HCT116 (cell line): ENCODE results near the gene HDAC1. TPM values are rescaled to one million over a fixed set of nuclear protein-coding genes. Genes with fewer than 3 reads are reported as not detected.

ENCODE experiments used
- ATAC-seq: fragments of 200-7000 bp; cut with Tn5 transposase; 2 replicates; pipeline ENCODE4 v1.9.1; 2020; ENCODE audit warnings: mild to moderate bottlenecking, moderate library complexity
- BruUV-seq: library from RNA; stranded (reverse); fragments of 400-500 nt; replicated peaks from 2 replicates; lab custom pipeline; 2021; lab: Mats Ljungman, UMichigan
- CTCF ChIA-PET: fragments of 300-600 bp; sonication (Branson Sonifier 250); formaldehyde crosslinking; loops from one replicate; lab custom pipeline; 2021; ENCODE audit warnings: antibody characterized with exemption; lab: Charles Lee
- POLR2A ChIA-PET: fragments of 300-600, 350-600 bp; sonication (Branson Sonifier 250); formaldehyde crosslinking; loops from one replicate; lab custom pipeline; 2021; ENCODE audit warnings: antibody characterized with exemption; lab: Charles Lee
- RAD21 ChIA-PET, 2 experiments: fragments of 300-600 bp; sonication (Branson Sonifier 250); formaldehyde crosslinking; loops; one replicate each; lab custom pipeline; 2023; ENCODE audit warnings: low total read pairs in 2 of 2; ENCODE audit not compliant: uncharacterized antibody in 2 of 2, unreplicated experiment in 2 of 2, low non-redundant PET in 1 of 2; lab: Charles Lee
- DNase-seq: peaks from one replicate; pipeline ENCODE4 v3.0.0-alpha.2; 2010; ENCODE audit warnings: low read depth, low spot score
- H2AFZ ChIP-seq: fragments of 200-600 bp; shearing (Covaris generic), sonication (generic); 2 replicates; pipeline ENCODE4 v1.6.1; 2017; ENCODE audit warnings: low read depth, mixed run types, mixed read lengths, antibody characterized with exemption, low read length; ENCODE audit not compliant: poor library complexity, severe bottlenecking
- H3K27ac ChIP-seq: 2 replicates; pipeline ENCODE4 v1.5.1; 2012; ENCODE audit warnings: low read depth, low read length
- H3K27me3 ChIP-seq: fragments of 200-600 bp; sonication (generic); 2 replicates; pipeline ENCODE4 v1.6.1; 2016; ENCODE audit warnings: mixed run types, low read length, mixed read lengths; ENCODE audit not compliant: insufficient read depth
- H3K36me3 ChIP-seq, 2 experiments: fragments of 200-500 bp in 1 of 2; fragments of 200-600 bp in 1 of 2; sonication (Bioruptor generic) in 1 of 2; sonication (generic) in 1 of 2; 2 replicates each; pipeline versions ENCODE4 v1.5.1 to v1.6.1; 2014 to 2016; ENCODE audit warnings: low read length in 2 of 2, inconsistent platforms in 1 of 2, mixed read lengths in 1 of 2, mixed run types in 1 of 2; ENCODE audit not compliant: insufficient read depth in 2 of 2, control insufficient read depth in 1 of 2
- H3K4me1 ChIP-seq, 2 experiments: fragments of 200-600 bp in 1 of 2; sonication (generic) in 1 of 2; 2 replicates each; pipeline versions ENCODE4 v1.5.1 to v1.6.1; 2012 to 2017; ENCODE audit warnings: low read length in 2 of 2, inconsistent platforms in 1 of 2, mild to moderate bottlenecking in 1 of 2, mixed read lengths in 1 of 2, mixed run types in 1 of 2, moderate library complexity in 1 of 2; ENCODE audit not compliant: insufficient read depth in 2 of 2, control insufficient read depth in 1 of 2
- H3K4me2 ChIP-seq: fragments of 200-600 bp; sonication (generic); 2 replicates; pipeline ENCODE4 v1.6.1; 2017; ENCODE audit warnings: mixed run types, low read length, mixed read lengths
- H3K4me3 ChIP-seq, 2 experiments: fragments of 200-600 bp in 1 of 2; sonication (generic) in 1 of 2; replicated peaks in 1 of 2; 2 replicates each; pipeline ENCODE4 v1.5.1; 2011 to 2016; ENCODE audit warnings: low read length in 2 of 2, control low read depth in 1 of 2, low read depth in 1 of 2, mild to moderate bottlenecking in 1 of 2, mixed read lengths in 1 of 2, mixed run types in 1 of 2
- H3K79me2 ChIP-seq: fragments of 200-600 bp; sonication (generic); 2 replicates; pipeline ENCODE4 v1.6.1; 2017; ENCODE audit warnings: mild to moderate bottlenecking, mixed run types, low read length, moderate library complexity, mixed read lengths; ENCODE audit not compliant: insufficient read depth
- H3K9ac ChIP-seq: fragments of 200-600 bp; sonication (generic); 2 replicates; pipeline ENCODE4 v1.6.1; 2016; ENCODE audit warnings: low read length, mixed read lengths
- H3K9me2 ChIP-seq: fragments of 200-600 bp; sonication (generic), shearing (Covaris generic); 2 replicates; pipeline ENCODE4 v1.6.1; 2017; ENCODE audit warnings: mixed run types, mild to moderate bottlenecking, moderate library complexity; ENCODE audit not compliant: insufficient read depth
- H3K9me3 ChIP-seq, 2 experiments: fragments of 200-500 bp in 1 of 2; fragments of 200-600 bp in 1 of 2; sonication (Bioruptor generic) in 1 of 2; sonication (generic) in 1 of 2; 2 replicates each; pipeline ENCODE4 v1.6.1; 2014 to 2017; ENCODE audit warnings: low read length in 2 of 2, mixed read lengths in 2 of 2, inconsistent platforms in 1 of 2, low read depth in 1 of 2, mild to moderate bottlenecking in 1 of 2, mixed run types in 1 of 2, moderate library complexity in 1 of 2; ENCODE audit not compliant: control insufficient read depth in 1 of 2, insufficient read depth in 1 of 2
- H4K20me1 ChIP-seq: fragments of 200-600 bp; sonication (generic), shearing (Covaris generic); 2 replicates; pipeline ENCODE4 v1.6.1; 2017; ENCODE audit warnings: mixed run types, mild to moderate bottlenecking, moderate library complexity; ENCODE audit not compliant: insufficient read depth
- ATF3 ChIP-seq: IDR thresholded peaks from 2 replicates; pipeline ENCODE4 v1.6.1; 2012
- CTCF ChIP-seq, 3 experiments: fragments of 200-600 bp in 1 of 3; sonication (generic) in 1 of 3; IDR thresholded peaks in 2 of 3; conservative IDR thresholded peaks in 1 of 3; 2 replicates each; pipeline ENCODE4 v1.5.1; 2012 to 2017; ENCODE audit warnings: low read depth in 2 of 3, low read length in 2 of 3, antibody characterized with exemption in 1 of 3, borderline replicate concordance in 1 of 3, control low read depth in 1 of 3, mild to moderate bottlenecking in 1 of 3, mixed read lengths in 1 of 3, mixed run types in 1 of 3, moderate library complexity in 1 of 3; ENCODE audit not compliant: insufficient read depth in 1 of 3
- ELF1 ChIP-seq: IDR thresholded peaks from 2 replicates; pipeline ENCODE4 v1.6.1; 2012; ENCODE audit warnings: low read depth, borderline replicate concordance
- EZH2 ChIP-seq: fragments of 200-600 bp; sonication (generic); IDR thresholded peaks from 2 replicates; pipeline ENCODE4 v1.6.1; 2017; ENCODE audit warnings: antibody characterized with exemption, mixed run types
- EZH2phosphoT487 ChIP-seq: fragments of 200-600 bp; IDR thresholded peaks from 2 replicates; pipeline ENCODE4 v1.6.1; 2018; ENCODE audit warnings: antibody characterized with exemption, borderline replicate concordance
- FOSL1 ChIP-seq: IDR thresholded peaks from 2 replicates; pipeline ENCODE4 v1.6.1; 2012; ENCODE audit warnings: low read depth
- SP1 ChIP-seq: IDR thresholded peaks from 2 replicates; pipeline ENCODE4 v1.6.1; 2012; ENCODE audit warnings: low read depth
- SRF ChIP-seq: IDR thresholded peaks from 2 replicates; pipeline ENCODE4 v1.6.1; 2012; ENCODE audit warnings: low read depth
- TCF7L2 ChIP-seq: IDR thresholded peaks from 2 replicates; pipeline ENCODE4 v1.7.0; 2011; ENCODE audit warnings: borderline replicate concordance, inconsistent platforms; ENCODE audit not compliant: insufficient read depth, insufficient read length; ENCODE audit errors: extremely low read depth
- intact Hi-C: fragments of 100-400 bp; cut with micrococcal nuclease; formaldehyde crosslinking; loops from 2 replicates; pipeline ENCODE4 v1.10.0; 2022
- total RNA-seq: library from RNA; stranded (reverse); gene quantifications from one replicate; pipeline ENCODE4 v1.2.1, GENCODE V29; 2021; ENCODE audit not compliant: unreplicated experiment

HDAC1 gene
- total RNA-seq, 1 experiment from 2014 or later: 232 TPM

GRCh38 chr1:32339363-32339978, 47.6 kb downstream of the HDAC1 start:
- Histone ChIP-seq H2AFZ (no peak overlapping the region), H3K4me1 (peaks cover 3 to 31% of the 10 kb centered on the region in 2 experiments; a peak in 3 of 4 replicates), H3K79me2 (peaks cover 10% of the 10 kb centered on the region), H3K4me3 (no peak overlapping the region), H3K9me3 (no peaks in the 10 kb centered on the region), H3K27ac (no peak overlapping the region), H3K27me3 (no peaks in the 10 kb centered on the region), H3K4me2 (no peak overlapping the region), H3K36me3 (peaks cover 0 to 1% of the 10 kb centered on the region in 2 experiments; a peak in 1 of 4 replicates), H4K20me1 (no peaks in the 10 kb centered on the region), H3K9me2 (no peaks in the 10 kb centered on the region), H3K9ac (no peak overlapping the region)
- no peak for ATAC-seq
- no TSS peak for BruUV-seq
- no peak for DNase-seq
- intact Hi-C loops: no loop called here
- POLR2A ChIA-PET: no interaction called here
- RAD21 ChIA-PET: no interaction called here
- TF ChIP-seq TCF7L2 (no peak), EZH2phosphoT487 (no peak), FOSL1 (no peak), SP1 (no peak), SRF (no peak), ELF1 (no peak), ATF3 (no peak), EZH2 (no peak), CTCF (IDR thresholded peaks at IDR 0.05 in 2 of 3, conservative IDR thresholded peaks at IDR 0.05 in 1 of 3; ENCODE audit: borderline replicate concordance in 1 of 3, insufficient read depth in 1 of 3, low read depth in 2 of 3, low read length in 2 of 3) (no peak)
- CTCF ChIA-PET: no interaction called here
